Activated T-cell treated with anti-CD3 and anti-CD28 coated beads, Interleukin-2, amount 50 U/mL, for 72 hours (primary cell): ENCODE measurements around the gene VGLL4. TPM values are rescaled to one million over a fixed set of nuclear protein-coding genes. Genes with fewer than 3 reads are reported as not detected.
"Not testable (repeated sequence)": the region's sequence is repeated elsewhere in the genome, so short reads cannot be mapped to it uniquely, and the experiment has no call there.

ENCODE experiments used
- ATAC-seq, 2 donors: fragments of 150-1000 bp; cut with Tn5 transposase; replicated peaks in 1 of 2; 2 replicates each; pipeline ENCODE4 v1.10.0; 2021; ENCODE audit warnings: moderate library complexity in 2 of 2, mild to moderate bottlenecking in 1 of 2
- DNase-seq, 2 donors: peaks; one replicate each; pipeline ENCODE4 v3.0.0; 2021 to 2022; ENCODE audit warnings: mixed read lengths in 1 of 2
- H3K27ac Mint-ChIP-seq: one replicate; pipeline ENCODE4 v1.8.0; 2022; ENCODE audit warnings: mild to moderate bottlenecking, moderate library complexity, mixed read lengths
- H3K27me3 Mint-ChIP-seq: one replicate; pipeline ENCODE4 v1.8.0; 2022; ENCODE audit warnings: low read depth, mixed read lengths
- H3K36me3 Mint-ChIP-seq, 2 donors: one replicate each; pipeline ENCODE4 v1.8.0; 2022; ENCODE audit warnings: mixed read lengths in 2 of 2, mild to moderate bottlenecking in 1 of 2; ENCODE audit not compliant: insufficient read depth in 2 of 2
- H3K4me1 Mint-ChIP-seq: one replicate; pipeline ENCODE4 v1.8.0; 2022; ENCODE audit warnings: low read depth, mixed read lengths
- H3K4me3 Mint-ChIP-seq, 2 donors: one replicate each; pipeline ENCODE4 v1.8.0; 2022; ENCODE audit warnings: mild to moderate bottlenecking in 2 of 2, mixed read lengths in 2 of 2, moderate library complexity in 2 of 2
- H3K9me3 Mint-ChIP-seq, 2 donors: one replicate each; pipeline ENCODE4 v1.8.0; 2022; ENCODE audit warnings: mixed read lengths in 2 of 2
- total RNA-seq, 2 donors: library from RNA; stranded (reverse); gene quantifications; one replicate each; pipeline ENCODE4 v1.2.3, GENCODE V29; 2022

Gene VGLL4
- total RNA-seq, 2 donors from 2014 or later = 22.3 to 23.7 TPM

- no peaks in the 10 kb centered on the region for H3K36me3 Mint-ChIP-seq
- no peaks in the 10 kb centered on the region for H3K9me3 Mint-ChIP-seq
- H3K27ac Mint-ChIP-seq = no peak overlapping the region
- no peak overlapping the region for H3K4me3 Mint-ChIP-seq
- H3K4me1 Mint-ChIP-seq = no peaks in the 10 kb centered on the region
- ATAC-seq (no peak), DNase-seq (no peak)
- H3K27me3 Mint-ChIP-seq = no peaks in the 10 kb centered on the region
These were observed 107.4 kb downstream of the VGLL4 start for GRCh38 chr3:11536132-11536935.

GRCh38 chr3:11535243-11535960, 108.3 kb downstream of the VGLL4 start:
- DNase-seq (no peak), ATAC-seq (no peak)
- H3K36me3 Mint-ChIP-seq = no peaks in the 10 kb centered on the region
- H3K9me3 Mint-ChIP-seq = no peaks in the 10 kb centered on the region
- H3K27ac Mint-ChIP-seq = no peak overlapping the region
- H3K27me3 Mint-ChIP-seq = no peaks in the 10 kb centered on the region
- no peak overlapping the region for H3K4me3 Mint-ChIP-seq
- no peaks in the 10 kb centered on the region for H3K4me1 Mint-ChIP-seq

- no peak overlapping the region for H3K27ac Mint-ChIP-seq
- no peak for ATAC-seq
- H3K36me3 Mint-ChIP-seq = no peaks in the 10 kb centered on the region
- no peaks in the 10 kb centered on the region for H3K9me3 Mint-ChIP-seq
- no peaks in the 10 kb centered on the region for H3K4me1 Mint-ChIP-seq
- no peak for DNase-seq
- H3K4me3 Mint-ChIP-seq = no peak overlapping the region
- H3K27me3 Mint-ChIP-seq = no peaks in the 10 kb centered on the region
These were observed 109.0 kb downstream of the VGLL4 start for GRCh38 chr3:11534793-11535101.

- H3K27ac Mint-ChIP-seq = no peak overlapping the region
- ATAC-seq (no peak), DNase-seq (no peak)
- no peaks in the 10 kb centered on the region for H3K36me3 Mint-ChIP-seq
- no peaks in the 10 kb centered on the region for H3K4me1 Mint-ChIP-seq
- H3K27me3 Mint-ChIP-seq = no peaks in the 10 kb centered on the region
- H3K9me3 Mint-ChIP-seq = no peaks in the 10 kb centered on the region
- no peak overlapping the region for H3K4me3 Mint-ChIP-seq
These were observed 109.5 kb downstream of the VGLL4 start for GRCh38 chr3:11534011-11534792.

- Mint-ChIP-seq H3K4me3 (no peak overlapping the region), H3K27ac (no peak overlapping the region), H3K4me1 (no peaks in the 10 kb centered on the region), H3K27me3 (no peaks in the 10 kb centered on the region), H3K9me3 (no peaks in the 10 kb centered on the region), H3K36me3 (peaks cover 0 to 4% of the 10 kb centered on the region in 2 donors)
- ATAC-seq = peak in 1 of 2 donors; percentile 17
- no peak for DNase-seq
These were observed 110.8 kb downstream of the VGLL4 start for GRCh38 chr3:11532931-11533391.

- peaks cover 2 to 4% of the 10 kb centered on the region in 2 donors for H3K36me3 Mint-ChIP-seq
- no peak overlapping the region for H3K4me3 Mint-ChIP-seq
- ATAC-seq (no peak), DNase-seq (no peak)
- H3K9me3 Mint-ChIP-seq = no peaks in the 10 kb centered on the region
- no peaks in the 10 kb centered on the region for H3K27me3 Mint-ChIP-seq
- no peaks in the 10 kb centered on the region for H3K4me1 Mint-ChIP-seq
- no peak overlapping the region for H3K27ac Mint-ChIP-seq
These were observed 113.5 kb downstream of the VGLL4 start for GRCh38 chr3:11530153-11530721.

- peaks cover 2 to 4% of the 10 kb centered on the region in 2 donors for H3K36me3 Mint-ChIP-seq
- H3K27ac Mint-ChIP-seq = no peak overlapping the region
- DNase-seq (no peak), ATAC-seq (no peak)
- H3K4me3 Mint-ChIP-seq = no peak overlapping the region
- no peaks in the 10 kb centered on the region for H3K4me1 Mint-ChIP-seq
- no peaks in the 10 kb centered on the region for H3K9me3 Mint-ChIP-seq
- H3K27me3 Mint-ChIP-seq = no peaks in the 10 kb centered on the region
These were observed 114.4 kb downstream of the VGLL4 start for GRCh38 chr3:11529281-11529680.

- H3K4me1 Mint-ChIP-seq = not testable (repeated sequence)
These were observed 117.6 kb downstream of the VGLL4 start for GRCh38 chr3:11526121-11526520.

GRCh38 chr3:11523572-11524101, 120.1 kb downstream of the VGLL4 start:
- H3K27me3 Mint-ChIP-seq = no peaks in the 10 kb centered on the region
- no peaks in the 10 kb centered on the region for H3K4me1 Mint-ChIP-seq
- no peaks in the 10 kb centered on the region for H3K9me3 Mint-ChIP-seq
- H3K36me3 Mint-ChIP-seq = peaks cover 2 to 5% of the 10 kb centered on the region in 2 donors
- DNase-seq = no peak
- no peak overlapping the region for H3K27ac Mint-ChIP-seq
- ATAC-seq = no peak
- H3K4me3 Mint-ChIP-seq = no peak overlapping the region

More at GRCh38 chr3:11526121-11526520, 117.6 kb downstream of the VGLL4 start:
- not testable (repeated sequence) for ATAC-seq, DNase-seq, H3K27ac Mint-ChIP-seq, H3K9me3 Mint-ChIP-seq, H3K36me3 Mint-ChIP-seq, H3K27me3 Mint-ChIP-seq, H3K4me3 Mint-ChIP-seq

GRCh38 chr3:11522953-11523571, 120.7 kb downstream of the VGLL4 start:
- H3K4me1 Mint-ChIP-seq = no peaks in the 10 kb centered on the region
- H3K9me3 Mint-ChIP-seq = no peaks in the 10 kb centered on the region
- H3K4me3 Mint-ChIP-seq = no peak overlapping the region
- peaks cover 2% of the 10 kb centered on the region in 2 donors for H3K36me3 Mint-ChIP-seq
- no peak for DNase-seq
- no peaks in the 10 kb centered on the region for H3K27me3 Mint-ChIP-seq
- no peak for ATAC-seq
- no peak overlapping the region for H3K27ac Mint-ChIP-seq

GRCh38 chr3:11522398-11522715, 121.4 kb downstream of the VGLL4 start:
- Mint-ChIP-seq H3K27me3 (no peaks in the 10 kb centered on the region), H3K9me3 (no peaks in the 10 kb centered on the region), H3K36me3 (peaks cover 1% of the 10 kb centered on the region in 2 donors), H3K4me1 (no peaks in the 10 kb centered on the region), H3K4me3 (no peak overlapping the region), H3K27ac (no peak overlapping the region)
- DNase-seq (no peak), ATAC-seq (no peak)

- H3K27me3 Mint-ChIP-seq = no peaks in the 10 kb centered on the region
- peaks cover 0 to 1% of the 10 kb centered on the region in 2 donors for H3K36me3 Mint-ChIP-seq
- H3K4me3 Mint-ChIP-seq = no peak overlapping the region
- ATAC-seq (no peak), DNase-seq (no peak)
- no peaks in the 10 kb centered on the region for H3K4me1 Mint-ChIP-seq
- no peak overlapping the region for H3K27ac Mint-ChIP-seq
- H3K9me3 Mint-ChIP-seq = no peaks in the 10 kb centered on the region
These were observed 122.5 kb downstream of the VGLL4 start for GRCh38 chr3:11521167-11521566.
